HFF-Myc (cell line): Measurements from ENCODE around the gene RGS16.
A peak's percentile ranks its signal among the peaks of the same experiment; 100 is the strongest.

Experiments used
- DNase-seq: peaks from one replicate; pipeline ENCODE4 v3.0.0-alpha.2; 2011; ENCODE audit warnings: low read depth; ENCODE audit errors: extremely low read depth
- H3K4me3 ChIP-seq: replicated peaks from 2 replicates; pipeline ENCODE4 v1.5.1; 2011; ENCODE audit warnings: low read depth, mild to moderate bottlenecking, control low read depth, low read length
- CTCF ChIP-seq: IDR thresholded peaks from 2 replicates; pipeline ENCODE4 v1.5.1; 2012; ENCODE audit warnings: mild to moderate bottlenecking, low read depth, low read length, control low read depth; ENCODE audit errors: missing control alignments

RGS16 gene

GRCh38 chr1:182617734-182618351, 13.7 kb upstream of the RGS16 start:
- no peak overlapping the region for H3K4me3 ChIP-seq
- no peak for DNase-seq
- no peak for TF ChIP-seq CTCF

- TF ChIP-seq CTCF: no peak
- H3K4me3 ChIP-seq: no peak overlapping the region
- no peak for DNase-seq
Measured at GRCh38 chr1:182617014-182617429, 12.8 kb upstream of the RGS16 start.

- TF ChIP-seq CTCF: no peak
- no peak for DNase-seq
- H3K4me3 ChIP-seq: no peak overlapping the region
Measured at GRCh38 chr1:182616130-182617013, 12.2 kb upstream of the RGS16 start.

- DNase-seq: no peak
- H3K4me3 ChIP-seq: peak overlapping the region; percentile 49
- no peak for TF ChIP-seq CTCF
Measured at GRCh38 chr1:182615468-182616129, 11.4 kb upstream of the RGS16 start.

- peak overlapping the region; percentile 49 for H3K4me3 ChIP-seq
- TF ChIP-seq CTCF: no peak
- peak; percentile 82 for DNase-seq
Measured at GRCh38 chr1:182614796-182615454, 10.7 kb upstream of the RGS16 start.

- no peak for DNase-seq
- no peak overlapping the region for H3K4me3 ChIP-seq
- no peak for TF ChIP-seq CTCF
Measured at GRCh38 chr1:182611787-182612186, 7.6 kb upstream of the RGS16 start.
